ENCODE results near the gene CYTH3. TPM values are rescaled to one million over a fixed set of nuclear protein-coding genes. Genes with fewer than 3 reads are reported as not detected.
"Not testable (repeated sequence)": the region's sequence is repeated elsewhere in the genome, so short reads cannot be mapped to it uniquely, and the experiment has no call there.

The CYTH3 gene
- total and polyA plus RNA-seq, 2 donors (not counting 3 experiments of a cell fraction or from before 2014, with no cell fraction given), result 8.6 to 11.2 TPM

DNA sequence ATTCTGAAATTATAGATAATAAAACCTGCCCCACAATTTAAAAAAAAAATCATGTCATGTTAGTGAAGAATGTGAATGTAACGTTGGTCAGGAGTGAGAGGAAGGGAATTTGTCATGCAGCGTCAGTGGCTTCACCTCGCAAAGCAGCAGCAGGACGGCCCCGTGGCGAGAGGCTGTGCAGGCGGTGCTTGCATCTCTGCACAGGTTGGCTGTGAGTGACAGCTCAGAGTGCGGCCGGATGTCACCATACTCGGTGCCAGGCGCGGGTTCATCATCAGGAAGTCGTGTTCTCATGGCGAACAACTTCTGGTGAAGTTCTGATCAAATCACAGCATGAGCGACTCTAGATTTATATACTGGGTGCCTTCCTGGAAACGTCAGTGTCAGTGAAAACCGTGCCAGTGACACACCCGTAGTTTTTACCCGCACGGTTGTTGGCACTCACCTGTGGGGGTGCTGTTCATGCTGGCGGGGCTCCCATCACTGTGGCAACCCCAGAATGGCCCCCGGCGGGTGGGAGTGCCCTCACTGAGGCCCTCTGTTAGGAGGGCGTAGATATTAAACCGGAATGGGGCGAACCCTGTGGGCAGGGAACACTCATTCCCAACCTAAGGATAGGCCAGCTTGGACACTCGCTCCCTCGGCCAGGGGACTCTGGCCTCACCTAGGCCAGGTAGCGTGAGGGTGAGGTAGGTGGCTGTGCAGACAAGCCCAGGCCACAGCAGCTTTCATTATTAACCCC is 120.3 kb downstream of the CYTH3 start:
- ChIA-PET CTCF (interaction anchor here (1.0 kb wide), 1 partner anchor 8 kb away, joined by 3 read pairs; no protein-coding TSS in a partner anchor), POLR2A (no interaction called here)
- TF ChIP-seq MYC (IDR thresholded peaks at IDR 0.05; ENCODE audit: low read depth, low read length), result no peak
- no peak for TF ChIP-seq POLR2A (IDR thresholded peaks at IDR 0.05; ENCODE audit: low read depth, low read length)
- TF ChIP-seq, protein P1, sequence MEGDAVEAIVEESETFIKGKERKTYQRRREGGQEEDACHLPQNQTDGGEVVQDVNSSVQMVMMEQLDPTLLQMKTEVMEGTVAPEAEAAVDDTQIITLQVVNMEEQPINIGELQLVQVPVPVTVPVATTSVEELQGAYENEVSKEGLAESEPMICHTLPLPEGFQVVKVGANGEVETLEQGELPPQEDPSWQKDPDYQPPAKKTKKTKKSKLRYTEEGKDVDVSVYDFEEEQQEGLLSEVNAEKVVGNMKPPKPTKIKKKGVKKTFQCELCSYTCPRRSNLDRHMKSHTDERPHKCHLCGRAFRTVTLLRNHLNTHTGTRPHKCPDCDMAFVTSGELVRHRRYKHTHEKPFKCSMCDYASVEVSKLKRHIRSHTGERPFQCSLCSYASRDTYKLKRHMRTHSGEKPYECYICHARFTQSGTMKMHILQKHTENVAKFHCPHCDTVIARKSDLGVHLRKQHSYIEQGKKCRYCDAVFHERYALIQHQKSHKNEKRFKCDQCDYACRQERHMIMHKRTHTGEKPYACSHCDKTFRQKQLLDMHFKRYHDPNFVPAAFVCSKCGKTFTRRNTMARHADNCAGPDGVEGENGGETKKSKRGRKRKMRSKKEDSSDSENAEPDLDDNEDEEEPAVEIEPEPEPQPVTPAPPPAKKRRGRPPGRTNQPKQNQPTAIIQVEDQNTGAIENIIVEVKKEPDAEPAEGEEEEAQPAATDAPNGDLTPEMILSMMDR (IDR thresholded peaks at IDR 0.05; ENCODE audit: extremely low read depth in 1 of 2, insufficient read depth in 1 of 2, low read depth in 1 of 2, low read length in 2 of 2), result no peak
- TF ChIP-seq EZH2 (IDR thresholded peaks at IDR 0.05; ENCODE audit: borderline replicate concordance, low read depth, low read length, severe bottlenecking), result no peak
- TF ChIP-seq FOS (IDR thresholded peaks at IDR 0.05; ENCODE audit: borderline replicate concordance, insufficient read depth, low read length), result no peak
- no peak for TF ChIP-seq GATA2 (IDR thresholded peaks at IDR 0.05; ENCODE audit: insufficient read depth, insufficient read length, low read depth, low read length)
- TF ChIP-seq POLR2AphosphoS5 (IDR thresholded peaks at IDR 0.05; ENCODE audit: insufficient read depth, low read depth, low read length), result no peak
- no peak for TF ChIP-seq JUN (IDR thresholded peaks at IDR 0.05; ENCODE audit: borderline replicate concordance, insufficient read depth, insufficient read length, low read depth)
- TF ChIP-seq, protein P2, sequence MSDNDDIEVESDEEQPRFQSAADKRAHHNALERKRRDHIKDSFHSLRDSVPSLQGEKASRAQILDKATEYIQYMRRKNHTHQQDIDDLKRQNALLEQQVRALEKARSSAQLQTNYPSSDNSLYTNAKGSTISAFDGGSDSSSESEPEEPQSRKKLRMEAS (IDR thresholded peaks at IDR 0.05; ENCODE audit: insufficient read depth, insufficient read length), result no peak
- H3K4me3 ChIP-seq (replicated peaks in 1 of 3; ENCODE audit: insufficient read depth in 1 of 3, low read depth in 1 of 3, low read length in 3 of 3), result no peak overlapping the region
- no peak overlapping the region for H3K27ac ChIP-seq (ENCODE audit: insufficient read depth, low read depth, low read length)
- no peaks in the 10 kb centered on the region for H3K4me1 ChIP-seq (ENCODE audit: control insufficient read depth, extremely low read depth, insufficient read depth, low read length)
- no peaks in the 10 kb centered on the region for H3K27me3 ChIP-seq (ENCODE audit: control insufficient read depth in 2 of 2, insufficient read depth in 2 of 2, low read length in 2 of 2)
- H3K9me1 ChIP-seq (replicated peaks; ENCODE audit: control insufficient read depth, extremely low read depth, insufficient read depth, low read length), result no peaks in the 10 kb centered on the region
- no peak overlapping the region for H3K9ac ChIP-seq (replicated peaks; ENCODE audit: extremely low read depth, insufficient read depth, low read length)
- peaks cover 29 to 31% of the 10 kb centered on the region in 2 experiments for H3K36me3 ChIP-seq (ENCODE audit: control insufficient read depth in 2 of 2, extremely low read depth in 1 of 2, insufficient read depth in 2 of 2, low read length in 2 of 2)
- no peak for DNase-seq (ENCODE audit: low read depth, low spot score)
- BruUV-seq (replicated peaks), result no TSS peak
- H3K79me2 ChIP-seq (ENCODE audit: control insufficient read depth, insufficient read depth, low read length), result no peaks in the 10 kb centered on the region
- intact Hi-C loops (cut with micrococcal nuclease) (no loop called here), dilution Hi-C loops (cut with MboI; ENCODE audit: extremely low pct_ligation_motif_present, low sequenced_read_pairs) (no loop called here)
- H3K4me2 ChIP-seq (ENCODE audit: insufficient read depth, low read length), result no peak overlapping the region
- FAIRE-seq, result no peak
- H4K20me1 ChIP-seq (replicated peaks; ENCODE audit: control insufficient read depth, extremely low read depth, insufficient read depth, low read length), result no peaks in the 10 kb centered on the region
- no peaks in the 10 kb centered on the region for H3K9me3 ChIP-seq (replicated peaks; ENCODE audit: control insufficient read depth, insufficient read depth, low read length)
- H2AFZ ChIP-seq (ENCODE audit: low read depth, low read length), result no peak overlapping the region

DNA sequence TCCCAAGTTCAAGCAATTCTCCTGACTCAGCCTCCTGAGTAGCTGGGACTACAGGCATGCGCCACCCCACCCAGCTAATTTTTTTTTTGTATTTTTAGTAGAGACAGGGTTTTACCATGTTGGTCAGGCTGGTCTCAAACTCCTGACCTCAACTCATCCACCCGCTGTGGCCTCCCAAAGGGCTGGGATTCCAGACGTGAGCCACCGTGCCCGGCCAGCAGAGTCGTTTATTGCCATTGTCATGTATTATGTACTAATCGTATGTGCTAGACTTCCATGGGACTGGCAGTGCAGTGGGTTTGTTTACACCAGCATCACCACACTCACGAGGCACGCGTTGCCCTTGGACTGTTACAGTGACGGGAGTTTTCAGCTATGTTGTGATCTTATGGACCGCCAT is 120.9 kb downstream of the CYTH3 start:
- H3K4me1 ChIP-seq (ENCODE audit: control insufficient read depth, extremely low read depth, insufficient read depth, low read length); FAIRE-seq; intact Hi-C loops (cut with micrococcal nuclease); H3K9ac ChIP-seq (replicated peaks; ENCODE audit: extremely low read depth, insufficient read depth, low read length); BruUV-seq (replicated peaks); H3K9me1 ChIP-seq (replicated peaks; ENCODE audit: control insufficient read depth, extremely low read depth, insufficient read depth, low read length); dilution Hi-C loops (cut with MboI; ENCODE audit: extremely low pct_ligation_motif_present, low sequenced_read_pairs); H4K20me1 ChIP-seq (replicated peaks; ENCODE audit: control insufficient read depth, extremely low read depth, insufficient read depth, low read length); DNase-seq (ENCODE audit: low read depth, low spot score); H3K79me2 ChIP-seq (ENCODE audit: control insufficient read depth, insufficient read depth, low read length); H2AFZ ChIP-seq (ENCODE audit: low read depth, low read length); H3K27me3 ChIP-seq (ENCODE audit: control insufficient read depth in 2 of 2, insufficient read depth in 2 of 2, low read length in 2 of 2); H3K4me3 ChIP-seq (replicated peaks in 1 of 3; ENCODE audit: insufficient read depth in 1 of 3, low read depth in 1 of 3, low read length in 3 of 3); H3K4me2 ChIP-seq (ENCODE audit: insufficient read depth, low read length); H3K27ac ChIP-seq (ENCODE audit: insufficient read depth, low read depth, low read length); POLR2A ChIA-PET; H3K9me3 ChIP-seq (replicated peaks; ENCODE audit: control insufficient read depth, insufficient read depth, low read length): not testable (repeated sequence)
- peaks cover 29 to 35% of the 10 kb centered on the region in 2 experiments for H3K36me3 ChIP-seq (ENCODE audit: control insufficient read depth in 2 of 2, extremely low read depth in 1 of 2, insufficient read depth in 2 of 2, low read length in 2 of 2)
- CTCF ChIA-PET, result interaction anchor here (1.0 kb wide), 1 partner anchor 9 kb away, joined by 3 read pairs; no protein-coding TSS in a partner anchor

Measured in endothelial cell of umbilical vein (primary cell).